GM08714 (cell line): Measurements from ENCODE around the gene ART4.

Source experiments
- H3K4me3 ChIP-seq: fragments of 200-500 bp; sonication (Bioruptor generic); 2 replicates; pipeline ENCODE4 v1.5.1; 2014; ENCODE audit warnings: mild to moderate bottlenecking, low read length, inconsistent platforms
- ZNF274 ChIP-seq: IDR thresholded peaks from 2 replicates; pipeline ENCODE4 v1.6.1; 2012; ENCODE audit warnings: mild to moderate bottlenecking, low read depth, low read length

The ART4 gene, protein sequence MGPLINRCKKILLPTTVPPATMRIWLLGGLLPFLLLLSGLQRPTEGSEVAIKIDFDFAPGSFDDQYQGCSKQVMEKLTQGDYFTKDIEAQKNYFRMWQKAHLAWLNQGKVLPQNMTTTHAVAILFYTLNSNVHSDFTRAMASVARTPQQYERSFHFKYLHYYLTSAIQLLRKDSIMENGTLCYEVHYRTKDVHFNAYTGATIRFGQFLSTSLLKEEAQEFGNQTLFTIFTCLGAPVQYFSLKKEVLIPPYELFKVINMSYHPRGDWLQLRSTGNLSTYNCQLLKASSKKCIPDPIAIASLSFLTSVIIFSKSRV

DNA sequence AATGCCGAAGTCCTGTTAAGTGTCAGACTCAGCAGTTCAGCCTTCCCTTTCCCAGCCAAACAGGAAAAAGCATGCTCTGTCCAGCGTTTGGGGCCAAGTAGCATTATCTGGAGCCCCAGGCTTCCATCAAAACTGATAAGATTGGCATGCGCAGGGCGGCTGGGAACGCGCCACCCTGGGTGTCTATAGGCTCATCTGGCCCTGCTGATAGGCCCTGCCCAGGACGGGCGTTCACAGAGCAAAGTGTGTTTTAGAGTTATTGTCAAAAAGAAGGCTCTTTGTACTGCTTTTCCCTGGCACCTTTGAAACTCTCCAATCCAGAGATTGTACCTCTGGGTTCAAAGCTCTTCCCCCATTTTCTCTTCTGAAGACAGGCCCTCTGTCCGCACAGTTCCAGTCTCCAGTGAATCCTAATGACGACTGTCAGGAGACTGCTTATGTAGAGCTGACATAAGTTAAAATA lies at the start of gene ART4:
Gene ART4, minus strand, starts transcription at position 102 of the 463 bp plus-strand sequence. CDS start 413 bp downstream, outside the sequence.
- TF ChIP-seq ZNF274, result no peak
- H3K4me3 ChIP-seq, result no peak within 1 kb of the TSS

DNA sequence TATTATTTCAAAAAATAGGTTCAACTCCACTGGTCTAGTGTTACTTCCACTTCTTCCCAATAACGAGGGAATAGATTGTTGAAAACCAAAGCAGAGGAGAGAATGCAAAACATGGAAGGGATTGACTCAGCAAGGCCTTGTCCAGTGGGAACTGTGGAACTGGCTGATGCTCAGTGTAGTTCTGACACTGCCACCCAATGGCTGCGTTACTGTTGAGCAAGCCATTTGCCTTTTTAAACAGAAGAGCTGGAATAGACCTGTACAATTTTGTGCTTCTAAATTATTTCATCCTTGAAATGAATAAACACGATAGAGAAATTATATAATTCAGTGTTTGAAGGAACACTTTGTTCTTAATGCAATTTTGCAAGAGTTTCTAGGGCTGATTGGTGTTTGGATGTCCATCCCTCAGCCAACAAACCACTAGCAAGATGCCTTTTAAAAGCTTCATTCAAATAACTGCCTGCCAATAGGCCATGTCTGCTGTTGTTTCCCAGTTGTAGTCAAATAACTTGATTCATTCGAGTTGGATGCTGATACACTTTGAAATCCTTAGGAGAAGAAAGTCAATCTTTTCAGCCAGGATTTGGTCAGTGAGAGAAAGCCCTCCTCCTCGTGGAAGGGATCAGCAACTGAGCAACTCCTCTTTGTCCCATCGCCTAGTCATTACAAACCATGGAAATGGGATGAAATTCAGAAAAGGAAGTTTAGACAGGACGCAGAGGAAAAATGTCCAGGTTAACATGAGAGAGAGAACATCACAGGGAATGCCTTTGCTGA lies 49.6 kb upstream of the ART4 start:
- no peak for TF ChIP-seq ZNF274
- no peak overlapping the region for H3K4me3 ChIP-seq

DNA sequence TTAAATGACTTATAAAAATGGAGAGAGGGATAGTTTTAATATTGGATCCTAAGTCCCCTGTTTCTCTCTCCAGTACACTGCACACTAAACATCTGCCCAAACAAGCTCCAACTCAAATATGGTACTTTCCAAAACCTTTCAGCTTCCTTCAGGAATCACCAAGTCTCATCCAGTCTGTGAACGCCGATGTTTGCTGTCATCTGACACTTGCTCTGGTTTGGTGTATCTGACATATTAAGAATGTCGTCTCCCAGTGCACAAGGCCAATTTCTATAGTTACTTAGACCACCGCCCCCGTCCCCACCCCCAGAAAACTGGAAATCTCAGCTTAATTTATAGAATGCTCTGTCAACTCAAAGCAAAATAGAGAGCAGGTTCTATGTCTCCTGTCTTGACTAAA lies 47.4 kb upstream of the ART4 start:
- TF ChIP-seq ZNF274, result no peak
- no peak overlapping the region for H3K4me3 ChIP-seq

DNA sequence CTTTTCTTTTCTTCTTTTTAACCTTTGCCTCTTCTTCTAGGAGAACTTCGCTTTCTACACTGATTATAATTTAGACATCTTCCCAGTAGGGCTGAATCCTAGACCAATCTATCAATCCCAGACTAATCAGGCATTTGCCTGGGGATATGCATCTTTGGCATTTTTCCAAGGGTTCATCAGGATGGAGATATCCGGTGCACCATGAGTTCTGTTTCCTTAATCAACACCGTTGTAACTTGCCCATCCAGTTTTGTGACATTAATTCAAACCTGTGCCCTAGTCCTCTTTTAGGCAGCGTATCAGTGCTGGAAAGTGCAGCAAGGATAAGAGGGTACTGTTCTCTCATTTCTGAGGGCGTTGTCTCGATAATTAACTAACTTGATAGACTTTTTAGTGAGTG lies 42.9 kb upstream of the ART4 start:
- TF ChIP-seq ZNF274, result no peak
- no peak overlapping the region for H3K4me3 ChIP-seq

DNA sequence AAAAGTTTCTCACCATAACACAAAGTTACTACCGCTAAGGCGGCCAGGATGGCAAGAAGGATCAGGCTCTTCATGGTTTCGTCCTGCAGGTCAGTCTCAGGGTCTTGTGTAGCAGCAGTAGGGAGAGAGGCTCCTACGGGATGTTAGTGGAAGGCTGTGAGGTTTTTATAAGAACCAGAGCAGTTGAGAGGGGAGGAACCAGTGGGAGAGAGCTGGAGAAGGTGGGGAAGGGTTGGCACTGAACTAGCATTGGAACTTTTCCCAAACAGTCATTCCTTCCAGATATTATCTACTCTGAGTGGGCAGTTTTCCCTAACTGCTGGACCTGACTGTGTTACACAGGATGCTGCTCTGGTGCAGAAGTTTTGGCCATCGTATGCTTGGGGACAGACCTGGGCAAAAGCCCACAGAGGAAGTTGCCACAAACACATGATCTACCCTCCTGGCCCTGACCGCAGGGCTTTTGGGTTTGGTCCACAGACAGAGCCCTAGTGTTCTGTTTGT lies 42.4 kb upstream of the ART4 start, which contains the start of gene MGP:
Gene MGP, minus strand, starts transcription at position 137 of the 504 bp plus-strand sequence. Its CDS starts 63 bp downstream, at position 74.
- TF ChIP-seq ZNF274, result no peak
- no peak within 1 kb of the TSS for H3K4me3 ChIP-seq

DNA sequence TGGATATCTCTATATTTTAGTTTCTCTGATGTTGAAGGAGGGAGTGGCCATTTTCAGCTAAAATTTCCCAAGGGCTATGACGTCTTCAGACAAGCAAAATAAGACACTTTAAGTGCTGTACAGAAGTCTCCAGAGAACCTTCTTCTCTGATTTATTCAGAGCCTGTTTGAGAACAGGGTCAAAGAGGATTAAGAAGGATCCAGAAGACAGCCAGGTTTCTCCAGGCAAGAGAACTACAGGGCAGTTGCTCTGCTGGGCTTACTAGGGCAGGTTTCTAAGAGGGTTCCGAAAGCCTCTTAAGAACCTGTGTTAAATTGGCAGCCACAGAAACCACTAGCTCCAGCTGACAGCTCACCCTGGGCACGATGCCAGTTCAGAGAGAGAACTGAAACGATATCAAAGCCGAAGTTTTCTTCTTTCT lies 41.1 kb upstream of the ART4 start:
- no peak for TF ChIP-seq ZNF274
- H3K4me3 ChIP-seq, result no peak overlapping the region; the same call in 1 of the 2 replicates

DNA sequence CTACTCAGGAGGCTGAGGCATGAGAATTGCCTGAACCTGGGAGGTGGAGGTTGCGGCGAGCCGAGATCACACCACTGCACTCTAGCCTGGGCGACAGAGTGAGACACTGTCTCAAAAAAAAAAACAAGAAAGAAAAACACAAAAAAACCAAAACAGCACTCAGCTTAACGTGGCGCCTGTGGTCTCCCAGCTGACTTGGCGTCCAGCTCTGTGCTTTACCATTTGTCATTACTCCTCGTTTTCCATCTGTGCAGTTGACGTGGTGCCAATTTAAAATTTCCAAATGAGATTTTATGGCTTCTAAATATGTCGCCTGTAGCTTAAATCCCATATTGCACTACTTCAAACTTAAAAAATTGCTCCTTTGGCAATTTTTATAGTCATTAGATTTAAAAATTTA lies 40.4 kb upstream of the ART4 start:
- no peak overlapping the region for H3K4me3 ChIP-seq
- no peak for TF ChIP-seq ZNF274

DNA sequence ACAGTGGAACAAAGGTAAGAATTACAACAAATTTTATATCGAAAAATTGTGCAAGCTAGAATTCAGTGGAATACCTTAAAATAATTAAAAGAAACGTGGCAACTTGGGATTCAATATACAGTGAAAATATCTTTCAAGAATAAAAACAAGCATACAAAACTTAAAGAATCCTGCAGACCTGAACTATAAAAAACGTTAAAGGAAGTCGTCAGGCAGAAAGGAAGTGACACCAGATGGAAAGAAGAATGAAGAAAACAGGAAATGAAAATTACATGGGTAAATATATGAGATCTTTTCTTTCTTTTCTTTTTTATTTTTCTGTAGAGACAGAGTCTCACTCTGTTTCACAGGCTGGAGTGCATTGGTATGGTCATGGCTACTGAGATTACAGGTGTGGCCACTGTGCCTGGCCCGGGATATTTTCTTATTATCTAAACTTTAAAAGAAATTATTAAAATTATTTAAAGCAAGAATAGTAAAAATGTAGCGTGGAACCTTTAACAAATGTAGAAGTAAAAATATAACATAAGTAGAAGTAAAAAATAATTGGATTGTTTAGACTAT lies 37.6 kb upstream of the ART4 start:
- H3K4me3 ChIP-seq, result no peak overlapping the region
- no peak for TF ChIP-seq ZNF274

DNA sequence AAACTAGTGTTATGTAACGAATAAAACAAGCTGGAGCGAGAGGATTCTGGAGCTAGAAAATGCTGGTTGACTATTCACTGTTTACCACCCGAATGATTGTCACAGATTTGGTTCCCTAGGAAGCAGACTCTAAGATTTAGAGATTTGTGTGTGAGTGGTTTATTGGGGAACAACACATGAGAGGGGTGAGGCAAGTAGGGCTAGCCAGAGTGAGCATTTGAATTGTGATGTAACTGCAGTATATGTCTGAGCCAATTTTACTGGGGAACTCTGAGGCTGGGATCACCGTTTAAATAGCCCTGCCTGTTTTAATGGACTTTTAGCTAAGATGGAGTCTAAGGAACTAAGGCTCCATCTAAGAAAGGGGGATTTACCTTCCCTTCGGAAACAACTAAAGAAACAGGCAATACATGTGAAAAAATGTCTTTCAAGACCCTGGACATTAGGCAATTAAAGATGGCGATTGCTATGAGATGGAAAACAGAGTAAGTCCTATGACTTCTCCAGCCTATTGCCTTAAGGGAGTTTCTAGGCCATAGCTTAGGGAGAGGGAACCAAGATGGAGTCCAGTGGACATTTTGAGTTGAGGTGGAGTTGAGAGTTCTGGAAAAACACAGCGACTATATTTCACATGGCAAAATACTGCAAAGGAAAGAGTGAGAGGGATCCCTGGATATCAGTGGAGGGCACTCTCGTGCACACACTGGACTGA lies 36.1 kb upstream of the ART4 start:
- TF ChIP-seq ZNF274, result no peak
- no peak overlapping the region for H3K4me3 ChIP-seq

DNA sequence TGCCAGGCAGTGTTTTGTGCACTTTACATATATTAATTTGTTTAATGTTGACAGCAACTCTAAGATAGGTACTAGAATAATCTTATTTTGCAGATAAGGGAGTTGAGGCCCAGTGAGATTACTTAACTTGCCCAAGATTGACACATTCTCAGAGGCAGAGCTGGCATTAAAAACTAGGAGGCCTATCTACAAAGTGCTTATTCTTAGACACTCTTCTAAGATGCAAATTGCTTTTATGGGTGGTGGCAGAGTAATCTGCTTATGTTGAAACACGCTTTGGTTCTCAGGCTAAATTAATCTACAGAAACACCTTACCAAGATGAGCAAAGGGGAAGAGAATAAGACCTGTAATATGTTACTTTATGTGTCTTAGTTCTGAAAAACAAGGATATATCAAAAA lies 35.2 kb upstream of the ART4 start:
- no peak for TF ChIP-seq ZNF274
- no peak overlapping the region for H3K4me3 ChIP-seq

DNA sequence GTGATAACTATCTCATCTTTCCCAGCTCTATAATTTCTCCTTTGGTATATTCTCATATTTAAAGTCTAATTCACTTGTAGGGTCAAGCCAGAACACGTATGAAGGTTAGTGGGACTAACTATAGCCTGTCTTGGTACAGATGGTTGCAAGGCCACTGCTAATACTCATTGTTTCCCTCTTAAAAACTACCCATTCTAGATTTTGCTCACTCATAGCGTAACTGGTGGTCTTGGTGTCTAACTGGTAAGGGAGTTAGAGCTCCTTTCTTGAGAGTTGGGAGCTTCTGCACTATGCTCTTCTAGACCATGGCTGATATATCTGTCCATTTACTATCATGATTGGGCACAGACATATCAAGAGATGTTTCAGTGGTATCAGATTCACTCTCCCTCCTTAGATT lies 33.5 kb upstream of the ART4 start:
- no peak overlapping the region for H3K4me3 ChIP-seq
- TF ChIP-seq ZNF274, result no peak

DNA sequence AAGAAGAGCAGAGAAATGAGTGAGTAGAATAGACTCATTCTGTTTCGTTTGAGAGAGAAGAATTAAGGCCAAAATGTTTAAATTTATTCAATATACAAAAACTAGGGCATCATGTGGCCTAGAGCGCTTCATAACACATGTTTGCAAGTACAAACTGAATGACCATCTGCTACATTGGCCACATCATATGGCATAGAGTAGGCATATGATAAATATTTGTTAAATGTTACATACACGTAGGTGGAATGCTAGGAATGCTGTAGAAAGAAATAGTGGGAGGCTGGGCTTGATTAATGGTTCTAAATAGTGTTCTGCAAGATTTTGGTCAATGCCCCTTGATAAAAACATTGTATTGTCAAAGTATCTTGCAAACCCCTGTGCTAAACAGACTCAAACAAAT lies 31.6 kb upstream of the ART4 start:
- no peak overlapping the region for H3K4me3 ChIP-seq

DNA sequence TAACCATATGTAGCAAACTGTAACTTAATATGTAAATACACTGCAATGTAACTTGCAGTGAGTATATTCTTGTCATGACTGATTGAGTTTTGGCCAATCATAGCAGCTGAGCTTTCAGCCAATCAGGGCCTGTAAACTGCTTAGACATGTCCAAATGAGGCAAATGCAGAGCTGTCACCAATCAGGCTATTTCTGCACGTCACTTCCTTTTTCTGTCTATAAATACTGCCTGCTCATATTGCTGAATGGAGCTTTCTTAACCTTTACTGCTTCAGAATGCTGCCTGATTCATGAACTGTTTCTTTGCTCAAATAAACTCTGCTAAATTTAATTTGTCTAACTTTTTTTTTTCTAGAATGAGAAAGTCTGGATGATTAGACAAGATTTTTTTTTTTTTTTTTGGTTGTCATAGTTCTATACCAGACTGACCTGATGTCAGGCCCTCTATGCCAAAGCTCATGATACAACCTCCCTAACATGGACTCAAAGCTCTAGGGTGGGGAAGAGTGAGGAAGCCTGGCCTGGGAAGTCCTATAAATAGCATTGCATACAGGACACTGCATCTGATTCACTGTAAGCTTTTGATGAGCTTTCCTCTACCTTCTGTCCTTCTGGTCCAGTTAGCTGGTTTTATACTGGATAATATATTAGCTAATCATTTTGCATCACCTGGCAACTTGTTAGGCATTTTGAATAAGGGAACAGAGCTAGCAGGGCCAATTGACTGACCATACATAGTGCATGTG lies 30.3 kb upstream of the ART4 start:
- no peak overlapping the region for H3K4me3 ChIP-seq
- TF ChIP-seq ZNF274, result no peak

More for the DNA sequence above, 31.6 kb upstream of the ART4 start:
- no peak for TF ChIP-seq ZNF274
